DND-41 (cell line): ENCODE results near the gene SLC22A16.

Experiments used
- CTCF ChIP-seq: IDR thresholded peaks from 2 replicates; pipeline ENCODE4 v1.5.1; 2012; ENCODE audit warnings: borderline replicate concordance, low read length, moderate library complexity, mild to moderate bottlenecking; ENCODE audit not compliant: poor library complexity, severe bottlenecking; ENCODE audit errors: extremely low read depth
- EZH2 ChIP-seq: IDR thresholded peaks from 3 replicates; pipeline ENCODE4 v1.6.1; 2012; ENCODE audit warnings: borderline replicate concordance, low read depth, mild to moderate bottlenecking, moderate library complexity, low read length, inconsistent platforms; ENCODE audit not compliant: severe bottlenecking

- TF ChIP-seq CTCF = no peak
- no peak for TF ChIP-seq EZH2
These were observed 7.7 kb downstream of the SLC22A16 start for GRCh38 chr6:110468731-110469130.
